Measurements from ENCODE around the gene RND2. TPM values are rescaled to one million over a fixed set of nuclear protein-coding genes. Genes with fewer than 3 reads are reported as not detected.

The RND2 gene
- total and polyA plus RNA-seq, 2 donors (not counting 1 experiment from before 2014, with no cell fraction given) = 0.24 to 0.44 TPM

- ChIA-PET POLR2A (no interaction called here), CTCF (no interaction called here)
- 100% methylated on average over 1 of the region's 8 CpGs for WGBS (ENCODE audit: insufficient coverage)
- intact Hi-C loops (cut with micrococcal nuclease) = no loop called here
- ATAC-seq (ENCODE audit: low read depth) = no peak
- Histone ChIP-seq H3K27ac (ENCODE audit: low read length in 2 of 2) (no peak overlapping the region), H3K79me2 (ENCODE audit: control insufficient read depth, insufficient read depth, low read length) (peaks cover 9% of the 10 kb centered on the region), H3K36me3 (replicated peaks in 1 of 2; ENCODE audit: control extremely low read depth in 1 of 2, control insufficient read depth in 1 of 2, extremely low read depth in 1 of 2, insufficient read depth in 2 of 2, low read length in 1 of 2) (peaks cover 0 to 26% of the 10 kb centered on the region in 2 experiments), H3K27me3 (replicated peaks in 1 of 4; ENCODE audit: control extremely low read depth in 1 of 4, control insufficient read depth in 3 of 4, insufficient read depth in 4 of 4, low read length in 3 of 4) (no peaks in the 10 kb centered on the region), H3K4me3 (ENCODE audit: control extremely low read depth in 1 of 5, extremely low read depth in 1 of 5, insufficient read depth in 1 of 5, low read depth in 2 of 5, low read length in 4 of 5) (no peak overlapping the region), H4K20me1 (ENCODE audit: control insufficient read depth, insufficient read depth, low read length, poor library complexity, severe bottlenecking) (no peaks in the 10 kb centered on the region), H2AFZ (ENCODE audit: insufficient read depth, low read depth, low read length, poor library complexity, severe bottlenecking) (no peak overlapping the region), H3K9me3 (ENCODE audit: control extremely low read depth in 1 of 3, control insufficient read depth in 2 of 3, insufficient read depth in 1 of 3, low read length in 2 of 3) (no peaks in the 10 kb centered on the region), H3K4me2 (replicated peaks; ENCODE audit: low read depth, low read length, poor library complexity, severe bottlenecking) (no peak overlapping the region), H3K9ac (ENCODE audit: low read length) (no peak overlapping the region), H3K4me1 (ENCODE audit: control insufficient read depth in 2 of 2, insufficient read depth in 2 of 2, low read length in 2 of 2) (no peaks in the 10 kb centered on the region)
- Mint-ChIP-seq H3K9me3 (ENCODE audit: insufficient read depth) (no peaks in the 10 kb centered on the region), H3K4me1 (peaks cover 14% of the 10 kb centered on the region), H3K27me3 (no peaks in the 10 kb centered on the region), H3K27ac (no peak overlapping the region), H3K4me3 (no peak overlapping the region)
- TF ChIP-seq, protein P1, sequence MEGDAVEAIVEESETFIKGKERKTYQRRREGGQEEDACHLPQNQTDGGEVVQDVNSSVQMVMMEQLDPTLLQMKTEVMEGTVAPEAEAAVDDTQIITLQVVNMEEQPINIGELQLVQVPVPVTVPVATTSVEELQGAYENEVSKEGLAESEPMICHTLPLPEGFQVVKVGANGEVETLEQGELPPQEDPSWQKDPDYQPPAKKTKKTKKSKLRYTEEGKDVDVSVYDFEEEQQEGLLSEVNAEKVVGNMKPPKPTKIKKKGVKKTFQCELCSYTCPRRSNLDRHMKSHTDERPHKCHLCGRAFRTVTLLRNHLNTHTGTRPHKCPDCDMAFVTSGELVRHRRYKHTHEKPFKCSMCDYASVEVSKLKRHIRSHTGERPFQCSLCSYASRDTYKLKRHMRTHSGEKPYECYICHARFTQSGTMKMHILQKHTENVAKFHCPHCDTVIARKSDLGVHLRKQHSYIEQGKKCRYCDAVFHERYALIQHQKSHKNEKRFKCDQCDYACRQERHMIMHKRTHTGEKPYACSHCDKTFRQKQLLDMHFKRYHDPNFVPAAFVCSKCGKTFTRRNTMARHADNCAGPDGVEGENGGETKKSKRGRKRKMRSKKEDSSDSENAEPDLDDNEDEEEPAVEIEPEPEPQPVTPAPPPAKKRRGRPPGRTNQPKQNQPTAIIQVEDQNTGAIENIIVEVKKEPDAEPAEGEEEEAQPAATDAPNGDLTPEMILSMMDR (IDR thresholded peaks at IDR 0.05) = no peak
- TF ChIP-seq EZH2 (IDR thresholded peaks at IDR 0.05; ENCODE audit: borderline replicate concordance, insufficient read depth, low read depth, low read length, poor library complexity, severe bottlenecking) = no peak
- peak; percentile 2 for DNase-seq
Measured at GRCh38 chr17:43014649-43015542, 10.1 kb upstream of the RND2 start.

DNA sequence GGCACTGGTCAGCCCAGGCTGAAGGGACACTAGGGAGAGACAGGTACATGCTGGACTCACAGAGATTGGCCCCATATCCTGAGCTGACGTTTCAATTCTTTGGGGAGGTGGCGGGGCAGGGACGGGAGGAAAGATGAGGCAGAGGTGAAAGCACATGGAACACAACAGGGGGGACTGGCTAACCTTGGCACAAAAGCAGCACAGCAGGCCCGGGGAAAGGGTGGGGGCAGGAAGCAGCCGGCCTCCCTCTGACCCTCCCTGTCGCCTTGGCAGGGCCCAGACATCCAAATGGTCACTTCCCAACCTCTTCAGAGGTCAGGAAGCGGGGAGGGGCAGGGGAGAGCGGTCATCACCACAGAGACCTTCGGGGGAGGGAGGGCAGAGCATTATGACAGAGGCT lies 9.5 kb upstream of the RND2 start:
- CTCF ChIA-PET = no interaction called here
- H3K4me1 Mint-ChIP-seq = peaks cover 14% of the 10 kb centered on the region
- TF ChIP-seq EZH2 (IDR thresholded peaks at IDR 0.05; ENCODE audit: borderline replicate concordance, insufficient read depth, low read depth, low read length, poor library complexity, severe bottlenecking) = no peak
- TF ChIP-seq, protein P1 (IDR thresholded peaks at IDR 0.05) = no peak
- no peaks in the 10 kb centered on the region for H3K9me3 ChIP-seq (ENCODE audit: control extremely low read depth in 1 of 3, control insufficient read depth in 2 of 3, insufficient read depth in 1 of 3, low read length in 2 of 3)
- no peak overlapping the region for H2AFZ ChIP-seq (ENCODE audit: insufficient read depth, low read depth, low read length, poor library complexity, severe bottlenecking)
- WGBS (ENCODE audit: insufficient coverage) = 85% methylated on average over 9 of the region's 9 CpGs
- peaks cover 3% of the 10 kb centered on the region for H3K79me2 ChIP-seq (ENCODE audit: control insufficient read depth, insufficient read depth, low read length)
- ATAC-seq (ENCODE audit: low read depth) (no peak), DNase-seq (peak; percentile 5)
- no peak overlapping the region for H3K4me3 Mint-ChIP-seq
- no peaks in the 10 kb centered on the region for H3K27me3 ChIP-seq (replicated peaks in 1 of 4; ENCODE audit: control extremely low read depth in 1 of 4, control insufficient read depth in 3 of 4, insufficient read depth in 4 of 4, low read length in 3 of 4)
- no peak overlapping the region for H3K9ac ChIP-seq (ENCODE audit: low read length)
- no peak overlapping the region for H3K4me2 ChIP-seq (replicated peaks; ENCODE audit: low read depth, low read length, poor library complexity, severe bottlenecking)
- no peak overlapping the region for H3K27ac Mint-ChIP-seq
- intact Hi-C loops (cut with micrococcal nuclease) = no loop called here
- H3K4me1 ChIP-seq (ENCODE audit: control insufficient read depth in 2 of 2, insufficient read depth in 2 of 2, low read length in 2 of 2) = no peaks in the 10 kb centered on the region
- no peaks in the 10 kb centered on the region for H4K20me1 ChIP-seq (ENCODE audit: control insufficient read depth, insufficient read depth, low read length, poor library complexity, severe bottlenecking)
- no peak overlapping the region for H3K4me3 ChIP-seq (ENCODE audit: control extremely low read depth in 1 of 5, extremely low read depth in 1 of 5, insufficient read depth in 1 of 5, low read depth in 2 of 5, low read length in 4 of 5)
- H3K9me3 Mint-ChIP-seq (ENCODE audit: insufficient read depth) = no peaks in the 10 kb centered on the region
- peaks cover 0 to 26% of the 10 kb centered on the region in 2 experiments for H3K36me3 ChIP-seq (replicated peaks in 1 of 2; ENCODE audit: control extremely low read depth in 1 of 2, control insufficient read depth in 1 of 2, extremely low read depth in 1 of 2, insufficient read depth in 2 of 2, low read length in 1 of 2)
- H3K27me3 Mint-ChIP-seq = no peaks in the 10 kb centered on the region
- POLR2A ChIA-PET = no interaction called here
- no peak overlapping the region for H3K27ac ChIP-seq (ENCODE audit: low read length in 2 of 2)

Measured in B cell (primary cell).